Naive B cell (primary cell): ENCODE measurements around the gene RGS9. TPM values are rescaled to one million over a fixed set of nuclear protein-coding genes. Genes with fewer than 3 reads are reported as not detected.

Experiments used
- ATAC-seq, 2 donors: fragments of 150-1000 bp; cut with Tn5 transposase; 2 replicates each; pipeline ENCODE4 v1.10.0; 2021; ENCODE audit warnings: low read depth in 2 of 2, mild to moderate bottlenecking in 2 of 2, moderate library complexity in 2 of 2
- DNase-seq: peaks from one replicate; pipeline ENCODE4 v3.0.0; 2022
- H3K27ac Mint-ChIP-seq, 6 donors: one replicate each; pipeline ENCODE4 v1.8.0; 2020 to 2022; ENCODE audit warnings: mild to moderate bottlenecking in 6 of 6, mixed read lengths in 6 of 6, moderate library complexity in 5 of 6, inconsistent platforms in 2 of 6
- H3K27me3 Mint-ChIP-seq, 3 donors: one replicate each; pipeline ENCODE4 v1.8.0; 2021 to 2022; ENCODE audit warnings: mixed read lengths in 3 of 3, mild to moderate bottlenecking in 1 of 3
- H3K36me3 Mint-ChIP-seq, 2 donors: one replicate each; pipeline ENCODE4 v1.8.0; 2020 to 2022; ENCODE audit warnings: mixed read lengths in 2 of 2, inconsistent platforms in 1 of 2, mild to moderate bottlenecking in 1 of 2
- H3K4me1 Mint-ChIP-seq, 3 donors: one replicate each; pipeline ENCODE4 v1.8.0; 2020 to 2022; ENCODE audit warnings: mixed read lengths in 3 of 3, inconsistent platforms in 1 of 3, mild to moderate bottlenecking in 1 of 3, moderate library complexity in 1 of 3
- H3K4me3 Mint-ChIP-seq, 8 donors: one replicate each; pipeline ENCODE4 v1.8.0; 2020 to 2022; ENCODE audit warnings: mild to moderate bottlenecking in 8 of 8, mixed read lengths in 8 of 8, moderate library complexity in 8 of 8, inconsistent platforms in 2 of 8
- H3K9me3 Mint-ChIP-seq, 7 donors: one replicate each; pipeline ENCODE4 v1.8.0; 2020 to 2022; ENCODE audit warnings: mixed read lengths in 7 of 7, mild to moderate bottlenecking in 5 of 7, inconsistent platforms in 2 of 7, moderate library complexity in 1 of 7
- polyA plus RNA-seq, 6 donors: library from polyadenylated mRNA; unstranded; fragments of 300-500 nt; fragmentation: Illumina TruSeq; gene quantifications; one replicate each; pipeline ENCODE4 v1.2.3, GENCODE V29; 2021; ENCODE audit warnings: low read depth in 6 of 6

The RGS9 gene
- polyA plus RNA-seq, 6 donors from 2014 or later: 1.2 TPM; not detected in 5

DNA sequence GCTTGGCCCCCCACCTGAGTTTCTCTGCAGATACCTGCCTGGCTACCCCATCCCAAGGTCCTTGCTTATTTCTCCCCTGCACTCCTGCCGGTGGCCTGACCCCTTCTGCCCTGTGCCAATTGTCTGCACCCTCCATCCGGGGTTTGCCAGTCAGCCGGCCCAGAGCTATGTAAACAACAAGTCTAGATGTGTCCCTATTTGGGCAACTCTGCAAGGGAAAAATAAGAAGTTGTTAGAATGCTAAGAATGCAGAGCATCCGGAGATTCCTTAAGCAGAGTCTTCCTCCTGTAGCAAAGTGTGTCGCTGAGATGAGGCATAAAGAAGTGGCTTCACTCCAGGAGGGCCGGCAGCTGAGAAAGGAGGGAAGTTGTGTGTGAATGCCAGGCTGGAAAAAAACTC lies 46.6 kb downstream of the RGS9 start:
- Mint-ChIP-seq H3K4me1 (peaks cover 0 to 4% (median 0%) of the 10 kb centered on the region in 3 donors), H3K9me3 (no peaks in the 10 kb centered on the region), H3K27me3 (peaks cover 0 to 14% (median 11%) of the 10 kb centered on the region in 3 donors), H3K27ac (no peak overlapping the region), H3K4me3 (no peak overlapping the region), H3K36me3 (no peaks in the 10 kb centered on the region)
- ATAC-seq (no peak), DNase-seq (no peak)

DNA sequence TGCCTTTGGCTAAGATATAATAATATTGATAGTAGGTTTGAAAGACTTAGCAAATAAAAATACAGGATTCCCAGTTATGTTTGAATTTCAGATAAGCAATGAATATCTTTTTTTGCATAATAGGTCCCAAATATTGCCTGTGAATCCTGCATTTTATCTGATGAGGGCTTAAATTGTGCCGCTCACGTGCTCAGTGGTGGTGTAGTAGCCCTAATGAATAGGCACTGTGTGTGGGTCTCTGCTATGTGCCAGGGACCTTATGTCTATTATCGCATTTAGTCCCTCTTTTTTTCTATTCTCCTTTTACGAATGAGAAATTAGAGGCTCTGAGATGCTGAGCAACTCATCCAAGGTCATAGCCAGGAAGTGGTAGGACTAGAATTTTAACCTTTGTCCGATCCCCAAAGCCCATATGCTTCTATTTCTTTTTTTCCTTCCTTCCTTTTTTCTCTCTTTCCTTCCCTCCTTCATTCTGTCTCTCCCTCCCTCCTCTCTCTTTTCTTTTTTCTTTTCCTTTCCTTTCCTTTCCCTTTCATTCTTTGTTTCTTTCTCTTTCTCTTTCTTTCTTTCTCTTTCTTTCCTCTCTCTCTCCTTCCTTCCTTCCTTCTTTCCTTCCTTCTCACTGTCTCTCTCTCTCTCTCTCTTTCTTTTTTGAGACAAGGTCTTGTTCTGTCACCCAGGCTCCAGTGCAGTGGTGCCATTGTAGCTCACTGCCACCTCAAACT lies 47.2 kb downstream of the RGS9 start:
- peaks cover 0 to 14% (median 11%) of the 10 kb centered on the region in 3 donors for H3K27me3 Mint-ChIP-seq
- no peak for DNase-seq
- no peak for ATAC-seq
- peak overlapping the region in 1 of 8 donors; percentile 7 for H3K4me3 Mint-ChIP-seq
- H3K27ac Mint-ChIP-seq: peak overlapping the region in 1 of 6 donors; percentile 80
- H3K4me1 Mint-ChIP-seq: peaks cover 0 to 4% (median 0%) of the 10 kb centered on the region in 3 donors
- no peaks in the 10 kb centered on the region for H3K9me3 Mint-ChIP-seq
- no peaks in the 10 kb centered on the region for H3K36me3 Mint-ChIP-seq

DNA sequence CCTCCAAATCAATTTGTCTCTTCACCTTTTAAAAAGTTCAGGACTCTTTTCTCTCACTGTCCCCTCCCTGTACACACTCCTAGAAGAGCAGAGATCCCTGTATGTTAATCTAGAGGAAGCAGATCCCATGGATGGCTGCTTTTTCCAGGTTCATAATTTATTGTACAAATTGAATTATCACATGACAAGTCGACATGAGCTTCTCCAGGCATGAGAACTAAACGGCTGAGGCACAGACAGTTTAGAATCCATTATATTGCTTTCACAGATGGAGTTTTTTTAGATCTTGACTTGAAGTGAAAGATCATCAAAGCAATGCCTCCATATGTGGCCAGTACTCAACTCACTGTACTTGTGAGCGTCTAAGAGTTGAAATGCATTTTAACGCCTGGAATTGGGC lies 47.9 kb downstream of the RGS9 start:
- ATAC-seq (no peak), DNase-seq (no peak)
- no peaks in the 10 kb centered on the region for H3K9me3 Mint-ChIP-seq
- peaks cover 0 to 14% (median 11%) of the 10 kb centered on the region in 3 donors for H3K27me3 Mint-ChIP-seq
- H3K27ac Mint-ChIP-seq: no peak overlapping the region
- H3K36me3 Mint-ChIP-seq: no peaks in the 10 kb centered on the region
- no peaks in the 10 kb centered on the region for H3K4me1 Mint-ChIP-seq
- H3K4me3 Mint-ChIP-seq: no peak overlapping the region

DNA sequence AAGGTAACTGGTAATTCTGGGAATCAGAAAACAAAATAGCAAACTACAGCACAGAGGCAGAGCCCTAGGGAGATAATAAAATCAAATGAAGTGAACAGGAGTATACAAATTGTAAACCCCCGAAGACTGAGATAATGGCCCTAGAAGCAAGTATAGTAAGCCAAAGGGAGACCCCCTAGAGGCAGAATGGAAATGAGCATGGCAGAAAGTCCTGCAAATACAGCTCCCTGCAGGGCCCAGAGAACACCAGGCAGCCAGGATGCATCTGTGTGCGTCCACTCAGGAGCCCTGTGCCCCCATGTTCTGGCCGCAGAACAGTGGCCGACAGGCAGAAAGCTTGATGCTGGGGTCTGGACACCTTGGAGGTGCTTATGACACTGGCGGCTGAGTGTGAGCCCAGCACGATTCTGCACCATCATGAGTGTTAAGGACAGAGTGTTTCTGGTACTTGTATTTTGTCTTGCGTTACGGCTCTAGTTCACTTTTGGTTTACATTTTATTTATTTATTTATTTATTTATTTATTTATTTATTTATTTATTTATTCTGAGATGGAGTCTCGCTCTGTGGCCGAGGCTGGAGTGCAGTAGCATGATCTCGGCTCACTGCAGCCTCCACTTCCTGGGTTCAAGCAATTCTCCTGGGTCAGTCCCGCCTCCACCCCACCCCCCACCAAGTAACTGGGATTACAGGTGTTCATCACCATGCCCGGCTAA lies 48.7 kb downstream of the RGS9 start:
- Mint-ChIP-seq H3K4me1 (no peaks in the 10 kb centered on the region), H3K9me3 (no peaks in the 10 kb centered on the region), H3K27me3 (peaks cover 0 to 14% (median 11%) of the 10 kb centered on the region in 3 donors), H3K4me3 (no peak overlapping the region), H3K36me3 (no peaks in the 10 kb centered on the region), H3K27ac (no peak overlapping the region)
- DNase-seq (no peak), ATAC-seq (no peak)

DNA sequence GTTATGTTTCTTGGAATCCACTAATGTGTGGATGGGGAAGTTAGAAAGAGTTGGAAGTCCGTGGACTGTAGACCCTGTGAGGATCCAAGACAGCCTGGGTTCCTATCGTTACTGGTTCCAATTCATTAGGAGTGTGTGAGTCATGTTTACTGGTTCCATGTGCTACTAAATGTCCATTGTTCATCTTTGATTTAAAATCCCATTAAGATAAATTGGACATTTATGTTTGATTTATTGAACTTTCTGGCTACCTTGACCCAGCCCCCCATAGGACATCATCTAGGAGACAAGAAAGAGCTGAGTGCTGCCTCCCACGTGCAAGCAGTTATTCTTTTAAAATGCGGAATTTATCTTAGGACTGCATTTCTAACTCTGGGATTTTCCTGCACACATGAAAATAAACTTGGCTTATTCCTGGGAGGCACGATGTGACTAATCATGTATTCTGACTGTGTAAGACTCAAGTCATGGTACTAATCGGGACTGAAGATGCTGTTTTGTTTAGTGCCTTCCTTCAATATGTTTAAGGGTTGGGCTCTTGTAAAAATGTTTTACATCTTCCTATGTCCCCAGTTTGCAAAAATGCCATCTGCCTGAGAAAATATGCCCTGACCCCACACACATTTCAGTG lies 53.4 kb downstream of the RGS9 start:
- H3K4me3 Mint-ChIP-seq: no peak overlapping the region
- no peaks in the 10 kb centered on the region for H3K36me3 Mint-ChIP-seq
- DNase-seq: no peak
- H3K9me3 Mint-ChIP-seq: no peaks in the 10 kb centered on the region
- no peaks in the 10 kb centered on the region for H3K4me1 Mint-ChIP-seq
- no peaks in the 10 kb centered on the region for H3K27me3 Mint-ChIP-seq
- ATAC-seq: no peak
- no peak overlapping the region for H3K27ac Mint-ChIP-seq

DNA sequence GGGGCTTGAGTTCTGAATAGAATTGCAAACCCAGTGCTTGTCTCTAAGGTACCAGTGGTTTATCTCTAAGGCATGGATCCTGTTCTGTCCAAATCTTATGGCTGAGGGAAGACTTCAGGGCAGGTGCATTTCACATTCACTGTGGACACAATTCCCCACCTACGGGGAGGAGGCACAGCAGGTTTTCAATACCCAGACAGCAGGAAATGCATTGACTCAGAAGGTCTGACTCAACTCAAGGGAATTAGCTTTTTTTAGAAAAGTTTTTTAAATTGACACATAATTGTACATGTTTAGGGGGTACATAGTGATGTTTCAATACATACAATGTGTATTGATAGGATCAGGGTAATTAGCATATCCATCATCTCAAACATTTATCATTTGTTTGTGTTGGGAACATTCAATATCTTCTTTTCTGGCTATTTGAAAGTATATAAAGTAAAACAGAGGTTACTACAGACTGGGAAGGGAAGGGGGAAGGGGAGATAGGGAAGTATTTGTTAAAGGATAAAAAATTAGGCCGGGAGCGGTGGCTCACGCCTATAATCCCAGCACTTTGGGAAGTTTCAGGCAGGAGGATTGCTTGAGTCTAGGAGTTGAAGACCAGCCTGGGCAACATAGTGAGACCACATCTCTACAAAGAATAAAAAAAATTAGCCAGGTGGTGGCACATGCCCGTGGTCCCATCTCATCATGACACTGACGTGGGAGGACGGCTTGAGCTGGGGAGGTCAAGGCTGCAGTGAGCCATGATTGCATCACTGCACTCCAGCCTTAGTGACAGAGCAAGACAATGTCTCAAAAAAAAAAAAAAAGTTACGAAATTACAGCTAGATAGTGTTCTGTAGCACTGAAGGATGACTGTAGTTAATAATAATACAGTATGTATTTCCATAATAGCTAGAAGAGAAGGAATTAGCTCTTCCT lies 54.9 kb downstream of the RGS9 start:
- DNase-seq (no peak), ATAC-seq (no peak)
- Mint-ChIP-seq H3K9me3 (no peaks in the 10 kb centered on the region), H3K27me3 (no peaks in the 10 kb centered on the region), H3K36me3 (no peaks in the 10 kb centered on the region), H3K4me3 (no peak overlapping the region), H3K4me1 (no peaks in the 10 kb centered on the region), H3K27ac (no peak overlapping the region)

DNA sequence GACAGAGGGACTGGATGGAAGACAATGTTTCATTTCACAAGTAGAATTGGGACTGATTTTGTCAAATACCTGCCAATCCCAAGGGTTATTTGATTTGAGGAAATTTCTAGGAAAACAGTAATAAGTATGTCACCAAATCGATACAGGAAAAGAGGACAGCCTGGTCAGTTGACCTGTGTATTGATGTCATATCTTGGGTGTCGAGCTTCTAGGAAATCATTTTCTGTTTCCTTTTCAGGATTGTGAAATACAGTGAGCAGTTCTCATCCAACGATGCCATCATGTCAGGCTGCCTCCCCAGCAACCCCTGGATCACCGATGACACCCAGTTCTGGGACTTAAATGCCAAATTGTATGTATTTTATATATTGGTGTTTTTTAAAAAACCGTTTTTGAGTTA lies 56.1 kb downstream of the RGS9 start:
- Mint-ChIP-seq H3K36me3 (no peaks in the 10 kb centered on the region), H3K4me3 (no peak overlapping the region), H3K27ac (no peak overlapping the region), H3K4me1 (no peaks in the 10 kb centered on the region), H3K9me3 (no peaks in the 10 kb centered on the region), H3K27me3 (no peaks in the 10 kb centered on the region)
- DNase-seq: no peak
- ATAC-seq: no peak

DNA sequence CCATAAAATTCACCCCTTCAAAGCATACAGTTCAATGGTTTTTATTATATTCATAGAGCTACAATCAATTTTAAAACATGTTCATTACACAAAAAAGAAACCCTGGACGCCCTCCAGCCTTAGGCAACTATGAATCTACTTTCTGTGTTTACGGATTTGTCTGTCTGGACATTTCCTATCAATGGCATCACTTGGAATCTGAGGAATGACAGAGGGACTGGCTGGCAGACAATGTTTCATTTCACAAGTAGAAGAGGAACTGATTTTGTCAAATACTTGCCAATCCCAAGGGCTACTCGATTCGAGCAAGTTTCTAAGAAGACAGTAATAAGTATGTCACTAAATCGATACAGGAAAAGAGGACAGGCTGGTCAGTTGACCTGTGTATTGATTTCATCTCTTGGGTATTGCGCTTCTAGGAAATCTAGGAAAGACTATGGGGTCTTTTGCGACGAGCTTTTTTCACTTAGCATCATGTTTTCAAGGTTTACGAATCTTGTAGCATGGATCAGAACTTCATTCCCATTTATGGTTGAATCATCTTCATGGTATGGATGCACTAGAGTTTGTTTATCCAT lies 56.6 kb downstream of the RGS9 start:
- Mint-ChIP-seq H3K36me3 (no peaks in the 10 kb centered on the region), H3K4me1 (no peaks in the 10 kb centered on the region), H3K9me3 (no peaks in the 10 kb centered on the region), H3K27ac (no peak overlapping the region), H3K4me3 (no peak overlapping the region), H3K27me3 (no peaks in the 10 kb centered on the region)
- ATAC-seq (no peak), DNase-seq (no peak)

DNA sequence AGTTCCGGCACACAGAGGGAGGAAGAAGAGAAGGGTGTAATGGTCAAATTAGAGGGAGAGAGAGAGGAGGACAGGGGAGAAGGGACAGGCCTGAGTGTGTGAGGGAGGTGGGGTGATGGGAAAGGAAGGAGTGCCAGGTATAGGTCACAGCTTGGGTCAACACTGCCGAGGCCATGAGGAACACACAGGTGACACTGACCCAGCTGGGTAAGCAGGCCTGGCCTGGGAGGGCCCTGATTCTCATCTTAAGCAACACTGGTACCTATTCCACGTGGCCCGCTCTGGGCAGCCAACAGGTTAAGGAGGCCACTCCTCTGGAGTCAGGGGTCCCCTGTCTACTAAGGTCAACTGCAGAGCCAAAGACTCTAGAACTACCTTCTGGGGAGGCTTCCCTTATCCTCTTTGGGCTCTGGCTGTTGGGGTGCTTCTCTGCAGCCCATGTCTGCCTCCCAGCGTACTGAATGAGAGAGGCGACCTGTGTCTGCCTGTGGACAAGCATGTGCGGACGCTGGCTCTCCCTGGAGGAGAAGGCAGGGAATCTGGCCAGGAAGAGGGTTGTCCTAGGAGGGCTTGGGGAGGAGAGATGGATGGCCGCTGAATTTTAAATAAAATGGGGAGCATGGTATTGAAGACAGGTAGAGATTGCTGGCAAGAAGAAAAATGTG lies 57.6 kb downstream of the RGS9 start:
- H3K27ac Mint-ChIP-seq: peak overlapping the region in 2 of 6 donors; percentile 32 to 59
- H3K9me3 Mint-ChIP-seq: no peaks in the 10 kb centered on the region
- no peak for DNase-seq
- H3K27me3 Mint-ChIP-seq: no peaks in the 10 kb centered on the region
- no peak overlapping the region for H3K4me3 Mint-ChIP-seq
- ATAC-seq: no peak
- no peaks in the 10 kb centered on the region for H3K4me1 Mint-ChIP-seq
- H3K36me3 Mint-ChIP-seq: no peaks in the 10 kb centered on the region

DNA sequence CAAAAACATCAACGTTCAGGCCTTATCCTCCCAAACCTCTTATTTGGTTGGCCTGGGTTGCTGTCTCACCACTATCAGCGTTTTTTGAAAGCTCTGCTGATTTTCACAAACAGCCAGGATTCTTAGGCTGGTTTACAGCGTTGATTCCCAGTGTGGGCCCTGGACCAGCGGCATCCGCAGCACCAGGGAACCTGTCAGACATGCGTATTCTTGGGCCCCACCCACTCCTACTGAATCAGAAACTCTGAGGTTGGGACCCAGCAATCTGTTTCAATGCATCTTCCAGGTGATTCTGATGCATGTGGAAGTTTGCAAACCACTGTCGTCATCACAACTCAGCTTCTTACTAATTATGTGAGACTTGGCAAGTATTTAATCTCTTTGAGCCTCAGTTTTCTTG lies 58.5 kb downstream of the RGS9 start:
- Mint-ChIP-seq H3K9me3 (no peaks in the 10 kb centered on the region), H3K4me1 (no peaks in the 10 kb centered on the region), H3K4me3 (no peak overlapping the region), H3K36me3 (no peaks in the 10 kb centered on the region), H3K27ac (no peak overlapping the region), H3K27me3 (no peaks in the 10 kb centered on the region)
- DNase-seq (no peak), ATAC-seq (no peak)

DNA sequence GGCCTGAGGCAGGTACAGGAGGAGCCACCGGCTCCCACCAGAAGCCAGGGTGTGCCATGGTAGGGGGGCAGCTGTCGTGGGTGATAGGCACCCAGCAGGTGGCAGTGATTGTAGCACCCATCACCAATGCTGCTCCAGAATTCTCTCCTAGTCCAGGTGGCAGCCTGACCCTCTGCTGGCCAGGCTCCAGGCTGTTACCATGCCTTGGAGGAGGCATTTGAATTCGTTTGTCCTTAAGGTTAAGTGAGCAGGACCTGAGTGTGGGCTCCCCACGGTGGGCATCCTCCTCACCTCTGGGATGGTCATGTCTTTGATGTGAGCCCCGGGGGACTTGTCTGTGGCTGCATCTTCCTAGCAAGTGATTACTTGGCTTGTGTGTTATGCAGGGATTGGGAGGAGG lies 59.4 kb downstream of the RGS9 start:
- Mint-ChIP-seq H3K9me3 (no peaks in the 10 kb centered on the region), H3K36me3 (no peaks in the 10 kb centered on the region), H3K27me3 (peaks cover 0 to 8% (median 2%) of the 10 kb centered on the region in 3 donors), H3K4me3 (no peak overlapping the region), H3K4me1 (no peaks in the 10 kb centered on the region), H3K27ac (peak overlapping the region in 1 of 6 donors; percentile 75)
- ATAC-seq: no peak
- no peak for DNase-seq

DNA sequence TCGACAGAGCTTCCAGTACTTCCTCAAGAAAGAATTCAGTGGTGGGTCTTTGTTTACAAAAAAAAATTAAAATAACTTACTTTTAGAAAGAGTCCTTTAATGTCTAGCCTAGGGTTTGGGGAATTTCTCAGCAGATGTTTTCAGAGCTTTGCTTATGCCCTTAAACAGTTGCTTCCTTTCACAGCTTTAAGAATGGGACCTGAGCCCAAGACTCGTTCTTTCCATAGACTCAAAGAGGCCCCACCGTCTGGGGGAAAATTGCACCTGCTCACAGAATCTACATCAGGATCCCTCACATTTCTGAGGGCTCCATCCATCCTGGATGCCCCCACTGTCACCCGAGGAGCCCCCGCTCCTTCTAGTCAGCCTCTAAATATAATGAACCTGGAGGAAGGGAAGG lies 60.0 kb downstream of the RGS9 start:
- H3K27me3 Mint-ChIP-seq: peaks cover 0 to 14% (median 8%) of the 10 kb centered on the region in 3 donors
- H3K4me1 Mint-ChIP-seq: no peaks in the 10 kb centered on the region
- ATAC-seq (no peak), DNase-seq (no peak)
- no peaks in the 10 kb centered on the region for H3K36me3 Mint-ChIP-seq
- H3K4me3 Mint-ChIP-seq: no peak overlapping the region
- peak overlapping the region in 1 of 6 donors; percentile 75 for H3K27ac Mint-ChIP-seq
- H3K9me3 Mint-ChIP-seq: no peaks in the 10 kb centered on the region
